Thyroid gland (tissue), 4 donors: ENCODE measurements around the gene CSTPP1.

ENCODE experiments used
- POLR2A ChIP-seq, 2 donors: fragments of 450-650 bp; IDR thresholded peaks; one replicate each; pipeline ENCODE4 v1.6.1; 2017; ENCODE audit warnings: antibody characterized with exemption in 2 of 2, mild to moderate bottlenecking in 2 of 2, moderate library complexity in 1 of 2
- TF ChIP-seq, protein P1 (sequence below), 6 experiments: fragments of 200-600 bp in 3 of 6; fragments of 450-650 bp in 3 of 6; sonication (generic) in 3 of 6; IDR thresholded peaks; one replicate each; pipeline ENCODE4 v1.5.1; 2016 to 2019; ENCODE audit warnings: antibody characterized with exemption in 6 of 6, mild to moderate bottlenecking in 2 of 6, inconsistent platforms in 1 of 6, moderate library complexity in 1 of 6

DNA sequence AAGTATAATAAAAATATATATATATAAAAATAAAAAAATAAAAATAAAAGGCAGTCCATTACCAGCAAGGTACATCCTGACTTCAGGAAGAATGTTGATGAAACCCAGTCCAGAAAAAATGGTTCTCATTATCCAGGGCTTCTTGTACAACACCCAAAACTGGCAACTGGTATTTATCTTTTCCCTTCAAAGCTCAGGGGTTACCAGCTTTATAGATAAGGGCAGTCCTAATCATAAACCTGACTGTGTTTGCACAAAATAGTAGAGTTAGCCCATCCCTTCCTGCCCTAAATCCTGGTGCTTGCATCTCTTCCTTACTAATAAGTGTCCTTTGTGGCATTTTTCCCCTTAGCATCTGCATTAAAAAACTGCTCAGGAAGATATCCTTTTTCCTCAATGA lies 97.5 kb downstream of the CSTPP1 start:
- TF ChIP-seq, protein P1, sequence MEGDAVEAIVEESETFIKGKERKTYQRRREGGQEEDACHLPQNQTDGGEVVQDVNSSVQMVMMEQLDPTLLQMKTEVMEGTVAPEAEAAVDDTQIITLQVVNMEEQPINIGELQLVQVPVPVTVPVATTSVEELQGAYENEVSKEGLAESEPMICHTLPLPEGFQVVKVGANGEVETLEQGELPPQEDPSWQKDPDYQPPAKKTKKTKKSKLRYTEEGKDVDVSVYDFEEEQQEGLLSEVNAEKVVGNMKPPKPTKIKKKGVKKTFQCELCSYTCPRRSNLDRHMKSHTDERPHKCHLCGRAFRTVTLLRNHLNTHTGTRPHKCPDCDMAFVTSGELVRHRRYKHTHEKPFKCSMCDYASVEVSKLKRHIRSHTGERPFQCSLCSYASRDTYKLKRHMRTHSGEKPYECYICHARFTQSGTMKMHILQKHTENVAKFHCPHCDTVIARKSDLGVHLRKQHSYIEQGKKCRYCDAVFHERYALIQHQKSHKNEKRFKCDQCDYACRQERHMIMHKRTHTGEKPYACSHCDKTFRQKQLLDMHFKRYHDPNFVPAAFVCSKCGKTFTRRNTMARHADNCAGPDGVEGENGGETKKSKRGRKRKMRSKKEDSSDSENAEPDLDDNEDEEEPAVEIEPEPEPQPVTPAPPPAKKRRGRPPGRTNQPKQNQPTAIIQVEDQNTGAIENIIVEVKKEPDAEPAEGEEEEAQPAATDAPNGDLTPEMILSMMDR (IDR thresholded peaks at IDR 0.05): no peak
- TF ChIP-seq POLR2A (IDR thresholded peaks at IDR 0.05): no peak
